Adrenal gland (tissue), 12 donors: ENCODE data around the gene SNTA1. TPM values are rescaled to one million over a fixed set of nuclear protein-coding genes. Genes with fewer than 3 reads are reported as not detected.
"Not testable (repeated sequence)": the region's sequence is repeated elsewhere in the genome, so short reads cannot be mapped to it uniquely, and the experiment has no call there.

Source experiments
- DNase-seq, 7 donors: peaks; one replicate each; pipeline ENCODE4 v3.0.0-alpha.2; 2019 to 2020
- H3K27ac ChIP-seq, 5 donors: fragments of 200-600 bp; sonication (generic) in 4 of 5; 1 replicate in 3 of 5; 2 replicates in 2 of 5; pipeline versions ENCODE4 v1.5.1 to v1.8.0; 2016 to 2020; ENCODE audit warnings: mild to moderate bottlenecking in 1 of 5
- H3K27me3 ChIP-seq: fragments of 200-600 bp; 2 replicates; pipeline ENCODE4 v1.8.0; 2021
- H3K36me3 ChIP-seq, 2 donors: fragments of 200-600 bp; replicated peaks in 1 of 2; 1 replicate in 1 of 2; 2 replicates in 1 of 2; pipeline versions ENCODE4 v1.5.1 to v1.8.0; 2018 to 2022
- H3K4me1 ChIP-seq, 2 donors: fragments of 200-600 bp; replicated peaks in 1 of 2; 1 replicate in 1 of 2; 2 replicates in 1 of 2; pipeline versions ENCODE4 v1.5.1 to v1.8.0; 2018 to 2021
- H3K4me3 ChIP-seq, 4 donors: fragments of 200-600 bp; sonication (generic) in 3 of 4; one replicate each; pipeline ENCODE4 v1.5.1; 2016 to 2018
- H3K9me3 ChIP-seq, 3 donors: fragments of 200-600 bp; sonication (generic) in 1 of 3; replicated peaks in 1 of 3; 1 replicate in 2 of 3; 2 replicates in 1 of 3; pipeline versions ENCODE4 v1.5.1 to v1.8.0; 2016 to 2021
- POLR2A ChIP-seq, 2 donors: fragments of 450-650 bp; IDR thresholded peaks; one replicate each; pipeline ENCODE4 v1.6.1; 2017; ENCODE audit warnings: antibody characterized with exemption in 2 of 2, mild to moderate bottlenecking in 2 of 2, moderate library complexity in 1 of 2
- WGBS, 4 donors: extraction: QIAGEN DNeasy Blood & Tissue Kit in 2 of 4; methylation state at CpG; one replicate each; pipeline versions ENCODE4 v1.1.5 to v1.1.7; 2013 to 2017; 5-methylcytosine and 5-hydroxymethylcytosine counted together
- intact Hi-C, 2 donors: fragments of 100-400 bp; cut with DNase I; formaldehyde crosslinking; loops; one replicate each; pipeline versions ENCODE4 v1.14.1 to v1.15.0; 2022 to 2023
- polyA plus RNA-seq, 3 donors: library from polyadenylated mRNA; stranded (reverse); fragments of 200-250 nt in 2 of 3; fragments of 350-450 nt in 1 of 3; fragmentation: Illumina TruSeq in 1 of 3; extraction: RNeasy Lipid Tissue Mini Kit (QIAGEN cat#74804) in 1 of 3; gene quantifications; one replicate each; pipeline ENCODE4 v1.2.3, GENCODE V29; 2013 to 2014
- total RNA-seq, 9 donors: library from RNA; depleted of rRNA in 4 of 9; stranded (reverse); fragments of >200 nt in 4 of 9; fragments of 120-200 nt in 1 of 9; fragmentation: NEBNext Ultra II Directional in 1 of 9; extraction: Animal tissue kit (Norgen Biotek cat#: 25700) in 1 of 9; gene quantifications; one replicate each; pipeline versions ENCODE4 v1.1.0 to v1.2.4, GENCODE V29; 2013 to 2023
- TF ChIP-seq, protein P1 (sequence below), 6 experiments: fragments of 450-650 bp in 4 of 6; fragments of 200-600 bp in 2 of 6; sonication (generic) in 1 of 6; IDR thresholded peaks; 1 replicate in 5 of 6; 2 replicates in 1 of 6; pipeline versions ENCODE4 v1.5.1 to v1.8.0; 2016 to 2021; ENCODE audit warnings: antibody characterized with exemption in 6 of 6, mild to moderate bottlenecking in 2 of 6, moderate library complexity in 1 of 6
- donor health status: healthy with polysubstance abuse.
- donor health status: Bipolar disorder and iron deficiency.
- donor health status: DM: yes; HTN: yes; CAD: no.
- donor health status: DM: no; HTN: no; CAD: no.
- donor health status: DM: no; HTN: no; CAD: no.
- donor health status: DM: yes; HTN: yes; CAD: no.

Gene SNTA1
- total and polyA plus RNA-seq, 12 donors, result 4.3 to 73.2 (median 29.5) TPM

DNA sequence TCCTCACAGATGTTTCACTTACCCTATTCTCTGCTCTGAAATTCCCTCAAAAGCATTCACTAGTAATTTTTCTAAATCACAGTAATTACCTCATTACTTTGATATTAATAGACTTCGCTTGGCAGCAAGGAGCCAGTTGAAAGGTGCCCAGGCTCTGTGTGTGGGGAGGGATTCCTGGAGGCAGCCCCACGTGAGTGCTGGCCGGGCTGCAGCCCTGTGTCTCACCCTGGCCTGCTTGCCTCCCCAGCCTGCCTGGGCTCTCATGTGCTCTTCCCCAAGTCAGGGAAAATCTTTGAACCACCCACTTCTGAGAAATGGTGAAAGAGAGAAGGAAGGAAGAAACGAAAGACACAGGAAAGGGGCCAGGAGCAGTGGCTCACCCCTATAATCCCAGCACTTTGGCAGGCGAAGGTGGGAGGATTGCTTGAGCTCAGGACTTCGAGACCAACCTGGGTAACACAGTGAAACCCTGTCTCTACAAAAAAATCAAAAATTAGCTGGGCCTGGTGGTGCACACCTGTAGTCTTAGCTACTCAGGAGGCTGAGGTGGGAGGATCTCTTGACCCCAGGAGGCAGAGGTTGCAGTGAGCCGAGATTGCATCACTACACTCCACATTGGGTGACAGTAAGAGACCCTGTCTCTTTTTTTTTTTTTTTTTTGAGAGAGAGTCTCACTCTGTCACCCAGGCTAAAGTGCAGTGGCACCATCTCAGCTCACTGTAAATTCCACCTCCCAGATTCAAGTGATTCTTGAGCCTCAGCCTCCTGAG lies 20.0 kb upstream of the SNTA1 start:
- Histone ChIP-seq H3K4me3 (no peak overlapping the region), H3K9me3 (no peaks in the 10 kb centered on the region), H3K27ac (no peak overlapping the region), H3K27me3 (no peaks in the 10 kb centered on the region), H3K36me3 (no peaks in the 10 kb centered on the region), H3K4me1 (no peaks in the 10 kb centered on the region)
- intact Hi-C loops, result no loop called here
- DNase-seq, result no peak
- WGBS, 4 donors, result 84 to 90% (median 89%) methylated on average over 7 of the region's 7 CpGs
- no peak for TF ChIP-seq POLR2A (IDR thresholded peaks at IDR 0.05)
- TF ChIP-seq, protein P1, sequence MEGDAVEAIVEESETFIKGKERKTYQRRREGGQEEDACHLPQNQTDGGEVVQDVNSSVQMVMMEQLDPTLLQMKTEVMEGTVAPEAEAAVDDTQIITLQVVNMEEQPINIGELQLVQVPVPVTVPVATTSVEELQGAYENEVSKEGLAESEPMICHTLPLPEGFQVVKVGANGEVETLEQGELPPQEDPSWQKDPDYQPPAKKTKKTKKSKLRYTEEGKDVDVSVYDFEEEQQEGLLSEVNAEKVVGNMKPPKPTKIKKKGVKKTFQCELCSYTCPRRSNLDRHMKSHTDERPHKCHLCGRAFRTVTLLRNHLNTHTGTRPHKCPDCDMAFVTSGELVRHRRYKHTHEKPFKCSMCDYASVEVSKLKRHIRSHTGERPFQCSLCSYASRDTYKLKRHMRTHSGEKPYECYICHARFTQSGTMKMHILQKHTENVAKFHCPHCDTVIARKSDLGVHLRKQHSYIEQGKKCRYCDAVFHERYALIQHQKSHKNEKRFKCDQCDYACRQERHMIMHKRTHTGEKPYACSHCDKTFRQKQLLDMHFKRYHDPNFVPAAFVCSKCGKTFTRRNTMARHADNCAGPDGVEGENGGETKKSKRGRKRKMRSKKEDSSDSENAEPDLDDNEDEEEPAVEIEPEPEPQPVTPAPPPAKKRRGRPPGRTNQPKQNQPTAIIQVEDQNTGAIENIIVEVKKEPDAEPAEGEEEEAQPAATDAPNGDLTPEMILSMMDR (IDR thresholded peaks at IDR 0.05), result no peak

- WGBS, 4 donors, result 93 to 98% (median 95%) methylated on average over 5 of the region's 5 CpGs; no CpG with 5 or more reads in 1 of the 4 donors
- intact Hi-C loops, result no loop called here
These were observed 17.1 kb upstream of the SNTA1 start for GRCh38 chr20:33460711-33461110.

DNA sequence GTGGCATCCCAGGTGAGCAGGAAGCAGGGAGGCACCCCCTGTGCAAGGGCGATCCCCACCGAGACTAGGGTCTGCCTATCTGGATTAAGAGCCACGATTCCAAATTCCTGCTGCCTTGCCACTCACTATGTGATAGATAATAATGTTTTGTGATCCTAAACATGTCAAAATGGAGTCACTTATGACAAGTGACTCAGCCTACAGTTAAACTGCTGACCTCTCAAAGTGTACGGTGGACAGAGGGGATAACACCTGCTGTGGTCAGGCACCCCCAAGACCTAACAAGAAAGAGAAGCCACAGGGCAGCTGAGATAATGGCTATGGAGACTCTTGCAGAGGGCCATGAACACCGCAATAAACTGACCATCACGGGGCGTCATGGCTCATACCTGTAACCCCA lies 16.0 kb upstream of the SNTA1 start:
- no peak overlapping the region for H3K4me3 ChIP-seq
- no peak for TF ChIP-seq POLR2A (IDR thresholded peaks at IDR 0.05)
- TF ChIP-seq, protein P1 (IDR thresholded peaks at IDR 0.05), result no peak
- H3K9me3 ChIP-seq, result no peaks in the 10 kb centered on the region
- H3K4me1 ChIP-seq, result no peaks in the 10 kb centered on the region
- WGBS, 4 donors, result 75 to 89% (median 81%) methylated on average over 4 to 7 of the region's 7 CpGs
- intact Hi-C loops, result loop anchor here in 1 of 2 donors (10.0 kb wide), 1 partner anchor 275 kb away; the partner anchor contains the start of gene ZNF341
- no peaks in the 10 kb centered on the region for H3K27me3 ChIP-seq
- no peak overlapping the region for H3K27ac ChIP-seq
- no peak for DNase-seq
- H3K36me3 ChIP-seq, result no peaks in the 10 kb centered on the region

More at GRCh38 chr20:33460711-33461110, 17.1 kb upstream of the SNTA1 start:
- H3K4me3 ChIP-seq, result no peak overlapping the region
- no peaks in the 10 kb centered on the region for H3K9me3 ChIP-seq
- no peak for TF ChIP-seq POLR2A (IDR thresholded peaks at IDR 0.05)
- TF ChIP-seq, protein P1 (IDR thresholded peaks at IDR 0.05), result no peak
- H3K36me3 ChIP-seq, result no peaks in the 10 kb centered on the region
- H3K27me3 ChIP-seq, result no peaks in the 10 kb centered on the region
- no peak overlapping the region for H3K27ac ChIP-seq
- DNase-seq, result no peak
- no peaks in the 10 kb centered on the region for H3K4me1 ChIP-seq

DNA sequence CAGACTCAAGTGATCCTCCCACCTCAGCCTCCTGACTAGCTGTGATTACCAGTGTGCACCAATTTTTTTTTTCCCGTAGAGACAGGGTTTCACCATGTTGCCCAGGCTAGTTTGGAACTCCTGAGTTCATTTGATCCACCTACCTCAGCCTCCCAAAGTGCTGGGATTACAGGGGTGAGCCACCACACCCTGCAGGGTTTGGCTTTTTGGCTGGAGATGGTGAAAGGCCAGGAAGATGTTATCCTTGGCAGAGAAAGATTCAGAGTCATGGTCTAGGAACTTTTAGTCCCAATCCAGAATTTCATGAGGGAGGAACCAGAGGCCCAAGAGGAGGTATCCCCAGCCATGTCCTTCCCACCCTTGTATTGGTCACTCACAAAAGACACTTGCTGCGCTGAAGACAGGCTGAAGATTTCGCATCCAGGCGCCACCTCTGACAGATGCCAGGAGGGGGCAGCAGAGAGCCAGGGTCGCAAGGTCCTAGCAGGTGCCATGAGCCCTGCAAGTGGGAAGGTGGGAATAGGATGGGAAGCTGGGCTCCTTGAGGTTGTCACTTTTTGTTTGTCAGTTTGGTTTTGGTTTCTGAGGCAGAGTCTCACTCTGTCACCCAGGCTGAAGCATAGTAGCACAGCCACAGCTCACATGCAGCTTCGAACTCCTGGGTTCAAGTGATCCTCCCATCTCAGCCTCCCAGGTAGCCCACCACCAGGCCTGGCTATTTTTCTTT lies 13.5 kb upstream of the SNTA1 start:
- WGBS, 4 donors, result 19 to 28% (median 22%) methylated on average over 5 of the region's 6 CpGs
- H3K9me3 ChIP-seq, H3K27me3 ChIP-seq, H3K4me3 ChIP-seq, H3K27ac ChIP-seq, H3K36me3 ChIP-seq, H3K4me1 ChIP-seq: not testable (repeated sequence)
- DNase-seq, result peak; percentile 76 to 93 (median 84)
- intact Hi-C loops, result loop anchor here in 1 of 2 donors (10.0 kb wide), 1 partner anchor 278 kb away; the partner anchor contains the start of gene ZNF341
- TF ChIP-seq, protein P1 (IDR thresholded peaks at IDR 0.05), result peak; percentile 92 to 97 (median 93)
